Measurements from ENCODE around the gene TMEM123.

The TMEM123 gene

DNA sequence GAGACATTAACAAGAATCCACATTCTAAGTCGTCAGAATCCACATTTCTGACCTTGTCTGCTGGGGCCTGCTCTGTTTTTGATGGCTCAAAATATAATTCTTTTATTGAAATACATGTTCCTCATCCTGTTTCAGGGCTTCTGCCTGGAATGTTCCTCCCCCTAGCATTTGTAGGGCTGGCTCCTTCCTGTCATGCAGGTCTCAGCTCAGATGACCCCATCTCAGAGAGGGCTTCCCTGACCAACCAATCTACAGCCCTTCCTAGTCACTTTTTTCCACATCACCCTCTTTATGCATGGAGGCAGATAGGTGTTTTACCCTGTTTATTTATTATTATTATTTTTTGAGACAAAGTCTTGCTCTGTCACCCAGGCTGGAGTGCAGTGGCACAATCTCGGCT, 14.8 kb downstream of the TMEM123 start:
- TF ChIP-seq FOXM1 (IDR thresholded peaks at IDR 0.05; ENCODE audit: borderline replicate concordance, low read depth): no peak
- TF ChIP-seq TCF12 (IDR thresholded peaks at IDR 0.05; ENCODE audit: low read depth): no peak

DNA sequence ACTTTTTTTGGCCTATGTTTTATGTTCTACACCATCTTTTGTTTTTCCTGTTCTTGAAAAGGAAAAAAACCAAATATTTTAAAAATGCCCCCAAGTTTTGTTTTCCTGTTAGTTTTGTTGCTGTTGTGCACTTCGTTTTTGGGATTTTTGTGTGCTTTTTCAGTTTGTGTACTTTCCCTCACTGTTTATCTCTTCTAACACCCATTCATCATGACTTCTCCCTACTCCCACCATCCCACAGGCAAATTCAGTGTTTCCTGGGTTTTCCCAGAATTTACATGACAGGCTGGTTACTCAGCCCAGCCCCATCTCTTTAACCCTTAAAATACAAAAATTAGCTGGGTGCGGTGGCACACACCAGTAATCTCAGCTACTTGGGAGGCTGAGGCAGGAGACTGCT, 15.6 kb downstream of the TMEM123 start:
- no peak for TF ChIP-seq TAF1 (IDR thresholded peaks at IDR 0.05; ENCODE audit: low read depth)
- no peak for TF ChIP-seq YY1 (IDR thresholded peaks at IDR 0.05; ENCODE audit: low read depth)
- TF ChIP-seq, protein P1, sequence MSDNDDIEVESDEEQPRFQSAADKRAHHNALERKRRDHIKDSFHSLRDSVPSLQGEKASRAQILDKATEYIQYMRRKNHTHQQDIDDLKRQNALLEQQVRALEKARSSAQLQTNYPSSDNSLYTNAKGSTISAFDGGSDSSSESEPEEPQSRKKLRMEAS (IDR thresholded peaks at IDR 0.05): no peak
- TF ChIP-seq, protein P2, sequence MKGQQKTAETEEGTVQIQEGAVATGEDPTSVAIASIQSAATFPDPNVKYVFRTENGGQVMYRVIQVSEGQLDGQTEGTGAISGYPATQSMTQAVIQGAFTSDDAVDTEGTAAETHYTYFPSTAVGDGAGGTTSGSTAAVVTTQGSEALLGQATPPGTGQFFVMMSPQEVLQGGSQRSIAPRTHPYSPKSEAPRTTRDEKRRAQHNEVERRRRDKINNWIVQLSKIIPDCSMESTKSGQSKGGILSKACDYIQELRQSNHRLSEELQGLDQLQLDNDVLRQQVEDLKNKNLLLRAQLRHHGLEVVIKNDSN (IDR thresholded peaks at IDR 0.05): no peak
- no peak for TF ChIP-seq EP300 (IDR thresholded peaks at IDR 0.05; ENCODE audit: borderline replicate concordance)
- TF ChIP-seq FOXM1 (IDR thresholded peaks at IDR 0.05; ENCODE audit: borderline replicate concordance, low read depth): no peak
- no peak for TF ChIP-seq TEAD4 (IDR thresholded peaks at IDR 0.05)
- no peak for TF ChIP-seq TCF12 (IDR thresholded peaks at IDR 0.05; ENCODE audit: low read depth)
- no peak for TF ChIP-seq RAD21 (IDR thresholded peaks at IDR 0.05; ENCODE audit: low read depth)
- TF ChIP-seq, protein P3, sequence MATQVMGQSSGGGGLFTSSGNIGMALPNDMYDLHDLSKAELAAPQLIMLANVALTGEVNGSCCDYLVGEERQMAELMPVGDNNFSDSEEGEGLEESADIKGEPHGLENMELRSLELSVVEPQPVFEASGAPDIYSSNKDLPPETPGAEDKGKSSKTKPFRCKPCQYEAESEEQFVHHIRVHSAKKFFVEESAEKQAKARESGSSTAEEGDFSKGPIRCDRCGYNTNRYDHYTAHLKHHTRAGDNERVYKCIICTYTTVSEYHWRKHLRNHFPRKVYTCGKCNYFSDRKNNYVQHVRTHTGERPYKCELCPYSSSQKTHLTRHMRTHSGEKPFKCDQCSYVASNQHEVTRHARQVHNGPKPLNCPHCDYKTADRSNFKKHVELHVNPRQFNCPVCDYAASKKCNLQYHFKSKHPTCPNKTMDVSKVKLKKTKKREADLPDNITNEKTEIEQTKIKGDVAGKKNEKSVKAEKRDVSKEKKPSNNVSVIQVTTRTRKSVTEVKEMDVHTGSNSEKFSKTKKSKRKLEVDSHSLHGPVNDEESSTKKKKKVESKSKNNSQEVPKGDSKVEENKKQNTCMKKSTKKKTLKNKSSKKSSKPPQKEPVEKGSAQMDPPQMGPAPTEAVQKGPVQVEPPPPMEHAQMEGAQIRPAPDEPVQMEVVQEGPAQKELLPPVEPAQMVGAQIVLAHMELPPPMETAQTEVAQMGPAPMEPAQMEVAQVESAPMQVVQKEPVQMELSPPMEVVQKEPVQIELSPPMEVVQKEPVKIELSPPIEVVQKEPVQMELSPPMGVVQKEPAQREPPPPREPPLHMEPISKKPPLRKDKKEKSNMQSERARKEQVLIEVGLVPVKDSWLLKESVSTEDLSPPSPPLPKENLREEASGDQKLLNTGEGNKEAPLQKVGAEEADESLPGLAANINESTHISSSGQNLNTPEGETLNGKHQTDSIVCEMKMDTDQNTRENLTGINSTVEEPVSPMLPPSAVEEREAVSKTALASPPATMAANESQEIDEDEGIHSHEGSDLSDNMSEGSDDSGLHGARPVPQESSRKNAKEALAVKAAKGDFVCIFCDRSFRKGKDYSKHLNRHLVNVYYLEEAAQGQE (IDR thresholded peaks at IDR 0.05; ENCODE audit: low read depth): no peak
- no peak for TF ChIP-seq ZBTB7A (IDR thresholded peaks at IDR 0.05; ENCODE audit: low read depth)
- TF ChIP-seq CREB1 (IDR thresholded peaks at IDR 0.05; ENCODE audit: low read depth): no peak
- no peak for TF ChIP-seq EGR1 (IDR thresholded peaks at IDR 0.05)
- no peak for TF ChIP-seq NFIC (IDR thresholded peaks at IDR 0.05)
- no peak for TF ChIP-seq CEBPB (IDR thresholded peaks at IDR 0.05)

DNA sequence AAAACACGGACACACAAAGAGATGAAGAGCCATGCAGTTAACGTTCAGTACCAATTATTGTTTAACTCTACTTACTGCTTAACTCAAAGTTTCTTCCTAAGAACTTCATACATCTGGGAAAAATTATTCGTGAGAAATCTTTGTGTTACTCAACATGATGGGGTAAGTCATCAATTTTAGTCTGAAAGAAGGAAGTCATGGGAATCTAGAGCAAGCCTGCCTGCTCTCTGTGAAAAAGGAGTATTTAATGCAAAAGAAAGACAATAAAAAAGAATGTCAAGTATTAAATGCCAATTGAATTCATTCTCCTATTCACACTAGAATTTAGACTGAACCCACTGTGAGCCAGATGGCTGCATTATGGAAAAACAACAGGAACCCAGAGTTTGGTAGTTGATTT, 16.0 kb downstream of the TMEM123 start:
- TF ChIP-seq NFIC (IDR thresholded peaks at IDR 0.05): no peak

DNA sequence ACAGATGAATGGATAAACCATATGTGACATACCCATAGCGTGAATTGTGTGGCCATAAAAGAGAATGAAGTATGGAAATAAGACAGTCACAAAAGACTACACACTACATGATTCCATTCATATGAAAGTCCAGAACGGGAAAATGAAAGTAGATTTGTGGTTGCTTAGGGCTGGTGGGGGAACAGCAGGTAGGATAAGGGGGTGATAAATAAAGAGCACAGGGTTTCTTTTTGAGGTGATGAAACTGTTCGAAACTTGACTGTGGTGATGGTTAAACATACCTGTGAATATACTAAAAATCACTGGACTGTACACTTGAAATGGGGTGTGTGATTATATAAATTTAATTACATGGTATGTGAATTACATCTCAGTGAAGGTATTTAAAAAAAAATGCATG, 16.9 kb downstream of the TMEM123 start:
- TF ChIP-seq YY1 (IDR thresholded peaks at IDR 0.05; ENCODE audit: low read depth) (no peak), EP300 (IDR thresholded peaks at IDR 0.05; ENCODE audit: borderline replicate concordance) (no peak), CREB1 (IDR thresholded peaks at IDR 0.05; ENCODE audit: low read depth) (no peak), NFIC (IDR thresholded peaks at IDR 0.05) (no peak), TAF1 (IDR thresholded peaks at IDR 0.05; ENCODE audit: low read depth) (no peak), CEBPB (IDR thresholded peaks at IDR 0.05) (no peak), TCF12 (IDR thresholded peaks at IDR 0.05; ENCODE audit: low read depth) (no peak), RAD21 (IDR thresholded peaks at IDR 0.05; ENCODE audit: low read depth) (no peak)
- TF ChIP-seq, protein P2 (IDR thresholded peaks at IDR 0.05): no peak
- TF ChIP-seq, protein P3 (IDR thresholded peaks at IDR 0.05; ENCODE audit: low read depth): no peak

DNA sequence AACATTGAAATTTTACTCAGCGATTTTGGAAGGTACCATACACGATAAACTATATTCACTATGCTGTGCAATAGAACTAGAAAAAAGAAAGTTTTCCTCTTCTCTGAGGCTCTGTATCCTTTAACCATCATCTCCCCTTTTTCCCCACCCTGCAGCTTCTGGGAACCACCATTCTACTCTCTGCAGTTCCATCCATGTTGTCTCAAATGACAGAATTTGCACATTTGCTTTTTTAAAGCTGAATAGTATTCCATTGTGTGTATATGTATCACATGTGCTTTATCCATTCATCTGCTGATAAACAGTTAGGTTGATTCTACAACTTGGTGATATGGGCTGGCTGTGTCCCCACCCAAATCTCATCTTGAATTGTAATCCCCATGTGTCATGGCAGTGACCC, 21.2 kb downstream of the TMEM123 start:
- TF ChIP-seq FOXM1 (IDR thresholded peaks at IDR 0.05; ENCODE audit: borderline replicate concordance, low read depth): no peak
- no peak for TF ChIP-seq RAD21 (IDR thresholded peaks at IDR 0.05; ENCODE audit: low read depth)
- TF ChIP-seq, protein P1 (IDR thresholded peaks at IDR 0.05): no peak
- TF ChIP-seq NFIC (IDR thresholded peaks at IDR 0.05): no peak
- no peak for TF ChIP-seq CEBPB (IDR thresholded peaks at IDR 0.05)
- no peak for TF ChIP-seq EP300 (IDR thresholded peaks at IDR 0.05; ENCODE audit: borderline replicate concordance)

DNA sequence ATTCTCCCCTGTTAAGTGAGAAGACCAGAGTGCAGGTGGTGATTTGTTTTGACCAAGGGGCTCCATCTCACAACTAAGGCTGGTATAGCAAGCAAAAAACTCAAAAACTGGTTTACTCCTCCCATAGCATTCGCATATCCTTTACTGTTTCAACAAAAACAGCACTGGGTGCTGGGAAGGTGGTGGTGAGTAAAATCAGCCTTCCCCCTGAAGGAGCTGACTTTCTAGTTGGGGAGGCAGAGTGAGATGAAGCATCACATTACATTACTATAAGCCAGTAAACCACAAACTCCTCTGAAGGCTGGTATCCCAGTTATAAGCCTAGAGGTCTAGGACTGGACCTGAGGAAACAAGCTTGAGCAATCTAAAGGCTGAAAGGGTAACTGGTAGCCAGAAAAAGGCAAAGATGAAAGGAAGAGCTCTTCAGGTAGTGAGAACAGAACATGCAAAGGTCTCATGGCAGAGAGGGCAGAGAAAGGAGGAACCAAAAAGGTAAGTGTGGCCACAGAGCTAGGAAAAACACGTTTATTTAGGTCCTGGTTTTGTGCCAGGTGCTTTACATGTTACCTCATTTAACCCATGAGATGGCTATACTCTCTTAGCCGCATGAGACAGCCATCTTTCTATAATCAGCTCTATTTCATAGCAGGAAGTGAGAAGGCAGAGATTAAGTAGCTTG, 22.3 kb downstream of the TMEM123 start:
- TF ChIP-seq RAD21 (IDR thresholded peaks at IDR 0.05; ENCODE audit: low read depth) (no peak), ZBTB7A (IDR thresholded peaks at IDR 0.05; ENCODE audit: low read depth) (no peak), TAF1 (IDR thresholded peaks at IDR 0.05; ENCODE audit: low read depth) (no peak), TCF12 (IDR thresholded peaks at IDR 0.05; ENCODE audit: low read depth) (no peak), YY1 (IDR thresholded peaks at IDR 0.05; ENCODE audit: low read depth) (no peak), EP300 (IDR thresholded peaks at IDR 0.05; ENCODE audit: borderline replicate concordance) (no peak), NFIC (IDR thresholded peaks at IDR 0.05) (no peak)
- TF ChIP-seq, protein P1 (IDR thresholded peaks at IDR 0.05): no peak
- TF ChIP-seq, protein P2 (IDR thresholded peaks at IDR 0.05): no peak

Data from Ishikawa (cell line).